Upper lobe of left lung (tissue), 6 donors: Measurements from ENCODE around the gene GLUL. TPM values are rescaled to one million over a fixed set of nuclear protein-coding genes. Genes with fewer than 3 reads are reported as not detected.

Experiments
- ATAC-seq, 2 donors: fragments of 200-7000 bp; cut with Tn5 transposase; one replicate each; pipeline ENCODE4 v1.9.1; 2022; ENCODE audit warnings: mild to moderate bottlenecking in 2 of 2, moderate library complexity in 2 of 2; ENCODE audit not compliant: low FRiP score in 2 of 2
- DNase-seq, 2 donors: peaks; one replicate each; pipeline ENCODE4 v3.0.0-alpha.2; 2019 to 2020
- H3K27ac ChIP-seq, 4 donors: fragments of 200-600 bp; sonication (generic); one replicate each; pipeline ENCODE4 v1.5.1; 2016 to 2019
- H3K27me3 ChIP-seq, 4 donors: fragments of 200-600 bp; sonication (generic); one replicate each; pipeline ENCODE4 v1.5.1; 2017 to 2019
- H3K36me3 ChIP-seq, 4 donors: fragments of 200-600 bp; sonication (generic); one replicate each; pipeline ENCODE4 v1.5.1; 2016 to 2019
- H3K4me1 ChIP-seq, 4 donors: fragments of 200-600 bp; sonication (generic); one replicate each; pipeline ENCODE4 v1.5.1; 2018 to 2019
- H3K4me3 ChIP-seq, 4 donors: fragments of 200-600 bp; sonication (generic); one replicate each; pipeline ENCODE4 v1.5.1; 2017 to 2019; ENCODE audit warnings: mild to moderate bottlenecking in 2 of 4, moderate library complexity in 1 of 4
- H3K9me3 ChIP-seq, 4 donors: fragments of 200-600 bp; sonication (generic); one replicate each; pipeline ENCODE4 v1.5.1; 2018 to 2019
- EP300 ChIP-seq, 4 donors: sonication (generic); formaldehyde crosslinking; IDR thresholded peaks; one replicate each; pipeline ENCODE4 v1.5.1; 2017; ENCODE audit warnings: antibody characterized with exemption in 4 of 4, control low read depth in 2 of 4
- POLR2A ChIP-seq, 4 donors: fragments of 450-650 bp; IDR thresholded peaks; one replicate each; pipeline ENCODE4 v1.5.1; 2016 to 2017; ENCODE audit warnings: antibody characterized with exemption in 4 of 4, mild to moderate bottlenecking in 2 of 4
- POLR2AphosphoS5 ChIP-seq, 2 donors: sonication (generic); formaldehyde crosslinking; IDR thresholded peaks; one replicate each; pipeline ENCODE4 v1.5.1; 2017; ENCODE audit warnings: antibody characterized with exemption in 2 of 2
- WGBS, 2 donors: methylation state at CpG; one replicate each; pipeline ENCODE4 v1.1.5; 2017 to 2018; 5-methylcytosine and 5-hydroxymethylcytosine counted together
- total RNA-seq, 6 donors: library from RNA; depleted of rRNA in 4 of 6; stranded (reverse); fragments of >200 nt in 4 of 6; gene quantifications; one replicate each; pipeline versions ENCODE4 v1.1.0 to v1.2.1, GENCODE V29; 2016 to 2021
- TF ChIP-seq, protein P1 (sequence below), 6 experiments: fragments of 450-650 bp in 4 of 6; fragments of 200-600 bp in 2 of 6; sonication (generic) in 2 of 6; IDR thresholded peaks; one replicate each; pipeline ENCODE4 v1.5.1; 2016 to 2019; ENCODE audit warnings: antibody characterized with exemption in 6 of 6
- donor health status: DM: no; HTN: no; CAD: no; lungs with moderate emphysema.
- donor health status: DM: no; HTN: yes; CAD: no; lungs with severe emphysema.

GLUL gene
- total RNA-seq, 6 donors from 2014 or later: 1,145 to 1,831 (median 1,583) TPM

DNA sequence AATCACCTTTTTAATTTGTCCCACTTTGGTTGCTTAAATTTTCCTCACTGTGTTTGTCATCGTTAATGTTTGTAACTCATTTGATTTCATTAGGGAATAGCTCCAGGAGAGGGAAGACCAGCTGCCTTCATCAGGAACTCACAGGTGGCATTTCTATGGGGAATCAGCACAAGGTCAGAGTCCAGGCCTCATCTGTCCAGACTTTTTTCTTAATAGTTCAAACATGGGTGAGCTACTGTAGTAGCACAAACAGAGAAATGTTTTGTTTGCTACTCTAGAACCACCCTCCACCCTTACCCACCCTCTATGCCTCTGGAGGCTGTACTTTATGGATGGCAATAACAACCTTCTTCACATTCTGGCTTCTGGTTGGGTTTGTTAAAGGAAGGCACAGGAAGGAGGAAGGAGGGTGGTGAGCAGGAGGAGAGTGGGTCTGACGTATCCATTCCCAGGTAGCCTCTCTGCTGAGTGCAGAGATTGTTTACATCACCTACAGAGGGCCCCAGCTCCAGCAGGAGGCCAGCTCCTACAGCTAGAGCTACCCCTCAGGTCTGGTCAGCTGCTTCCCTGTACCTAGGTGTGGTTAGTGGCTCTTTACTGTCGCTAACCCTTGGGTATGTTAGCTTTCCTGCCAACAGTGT lies 17.0 kb upstream of the GLUL start:
- no peaks in the 10 kb centered on the region for H3K36me3 ChIP-seq
- ATAC-seq (peak; percentile 21 to 78), DNase-seq (peak in 1 of 2 donors; percentile 46)
- H3K27me3 ChIP-seq: no peaks in the 10 kb centered on the region
- no peak overlapping the region for H3K4me3 ChIP-seq
- TF ChIP-seq POLR2A (IDR thresholded peaks at IDR 0.05) (no peak), EP300 (IDR thresholded peaks at IDR 0.05) (no peak), POLR2AphosphoS5 (IDR thresholded peaks at IDR 0.05) (no peak)
- TF ChIP-seq, protein P1, sequence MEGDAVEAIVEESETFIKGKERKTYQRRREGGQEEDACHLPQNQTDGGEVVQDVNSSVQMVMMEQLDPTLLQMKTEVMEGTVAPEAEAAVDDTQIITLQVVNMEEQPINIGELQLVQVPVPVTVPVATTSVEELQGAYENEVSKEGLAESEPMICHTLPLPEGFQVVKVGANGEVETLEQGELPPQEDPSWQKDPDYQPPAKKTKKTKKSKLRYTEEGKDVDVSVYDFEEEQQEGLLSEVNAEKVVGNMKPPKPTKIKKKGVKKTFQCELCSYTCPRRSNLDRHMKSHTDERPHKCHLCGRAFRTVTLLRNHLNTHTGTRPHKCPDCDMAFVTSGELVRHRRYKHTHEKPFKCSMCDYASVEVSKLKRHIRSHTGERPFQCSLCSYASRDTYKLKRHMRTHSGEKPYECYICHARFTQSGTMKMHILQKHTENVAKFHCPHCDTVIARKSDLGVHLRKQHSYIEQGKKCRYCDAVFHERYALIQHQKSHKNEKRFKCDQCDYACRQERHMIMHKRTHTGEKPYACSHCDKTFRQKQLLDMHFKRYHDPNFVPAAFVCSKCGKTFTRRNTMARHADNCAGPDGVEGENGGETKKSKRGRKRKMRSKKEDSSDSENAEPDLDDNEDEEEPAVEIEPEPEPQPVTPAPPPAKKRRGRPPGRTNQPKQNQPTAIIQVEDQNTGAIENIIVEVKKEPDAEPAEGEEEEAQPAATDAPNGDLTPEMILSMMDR (IDR thresholded peaks at IDR 0.05): no peak
- H3K9me3 ChIP-seq: peaks cover 0 to 5% (median 2%) of the 10 kb centered on the region in 4 donors
- no peak overlapping the region for H3K27ac ChIP-seq
- peaks cover 0 to 6% (median 0%) of the 10 kb centered on the region in 4 donors for H3K4me1 ChIP-seq
- WGBS, 2 donors: 74 to 80% methylated on average over 3 of the region's 3 CpGs

DNA sequence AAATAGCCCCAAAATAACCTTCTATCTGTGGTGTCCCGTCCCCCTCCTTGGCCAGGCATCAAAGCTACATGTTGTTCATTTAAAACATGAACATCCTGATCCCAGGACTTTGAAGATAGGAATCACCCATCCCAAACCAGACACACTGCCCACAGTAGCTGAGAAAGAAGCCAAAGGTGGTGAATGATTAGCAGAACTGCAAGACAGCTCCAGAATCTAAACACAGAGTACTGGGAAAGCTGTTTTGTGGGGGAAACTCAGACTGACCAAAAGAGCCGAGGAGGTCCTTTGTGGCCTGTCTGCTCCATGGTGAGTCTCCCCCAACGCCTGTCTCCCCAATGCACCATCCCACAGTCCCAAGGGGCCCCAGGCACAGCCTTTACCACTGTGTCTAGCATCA lies 16.1 kb upstream of the GLUL start:
- DNase-seq (no peak), ATAC-seq (no peak)
- peaks cover 0 to 5% (median 2%) of the 10 kb centered on the region in 4 donors for H3K9me3 ChIP-seq
- peaks cover 0 to 6% (median 0%) of the 10 kb centered on the region in 4 donors for H3K4me1 ChIP-seq
- no peak overlapping the region for H3K27ac ChIP-seq
- TF ChIP-seq EP300 (IDR thresholded peaks at IDR 0.05) (no peak), POLR2AphosphoS5 (IDR thresholded peaks at IDR 0.05) (no peak), POLR2A (IDR thresholded peaks at IDR 0.05) (no peak)
- TF ChIP-seq, protein P1 (IDR thresholded peaks at IDR 0.05): no peak
- 41 to 53% methylated on average over 3 of the region's 3 CpGs for WGBS, 2 donors
- no peaks in the 10 kb centered on the region for H3K36me3 ChIP-seq
- no peak overlapping the region for H3K4me3 ChIP-seq
- H3K27me3 ChIP-seq: no peaks in the 10 kb centered on the region

DNA sequence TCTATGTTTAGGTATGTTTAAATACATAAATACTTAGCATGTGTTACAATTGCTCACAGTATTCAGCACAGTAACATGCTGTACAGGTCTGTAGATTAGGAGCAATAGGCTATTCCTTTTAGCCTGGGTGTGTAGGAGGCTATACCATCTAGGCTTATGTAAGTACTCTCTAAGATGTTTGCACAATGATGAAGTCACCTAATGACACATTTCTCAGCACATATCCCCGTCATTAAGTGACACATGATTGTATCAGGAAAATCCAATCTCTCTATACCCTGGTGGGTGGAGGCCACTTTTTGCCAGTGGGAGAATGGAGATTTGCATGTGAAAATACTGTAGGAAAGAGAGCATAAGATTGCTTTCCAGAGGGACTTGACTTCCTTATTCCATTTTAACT lies 14.4 kb upstream of the GLUL start:
- Histone ChIP-seq H3K27me3 (no peaks in the 10 kb centered on the region), H3K9me3 (peaks cover 0 to 5% (median 2%) of the 10 kb centered on the region in 4 donors), H3K36me3 (no peaks in the 10 kb centered on the region), H3K27ac (no peak overlapping the region), H3K4me3 (no peak overlapping the region), H3K4me1 (peaks cover 0 to 6% (median 0%) of the 10 kb centered on the region in 4 donors)
- no peak for TF ChIP-seq POLR2AphosphoS5 (IDR thresholded peaks at IDR 0.05)
- TF ChIP-seq EP300 (IDR thresholded peaks at IDR 0.05): no peak
- TF ChIP-seq, protein P1 (IDR thresholded peaks at IDR 0.05): no peak
- TF ChIP-seq POLR2A (IDR thresholded peaks at IDR 0.05): no peak
- DNase-seq (no peak), ATAC-seq (no peak)
- WGBS, 2 donors: 48 to 75% methylated on average over 1 of the region's 1 CpG

DNA sequence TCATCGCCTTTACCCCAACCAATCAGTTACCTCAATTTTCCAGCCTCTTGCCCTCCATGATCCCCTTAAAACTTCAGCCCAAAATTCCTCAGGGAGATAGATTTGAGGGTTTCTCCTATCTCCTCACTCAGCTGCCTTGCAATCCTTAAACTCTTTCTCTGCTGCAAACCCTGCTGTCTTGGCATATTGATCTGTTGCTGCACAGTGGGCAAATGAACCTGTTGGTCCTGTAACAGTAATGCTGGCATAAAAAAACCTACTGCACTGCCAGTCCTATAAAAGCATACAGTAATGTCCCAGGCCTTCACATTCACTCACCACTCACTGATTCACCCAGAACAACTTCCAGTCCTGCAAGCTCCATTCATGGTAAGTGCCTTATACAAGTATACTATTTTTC lies 14.0 kb upstream of the GLUL start:
- H3K36me3 ChIP-seq: no peaks in the 10 kb centered on the region
- no peak for ATAC-seq
- TF ChIP-seq POLR2AphosphoS5 (IDR thresholded peaks at IDR 0.05) (no peak), POLR2A (IDR thresholded peaks at IDR 0.05) (no peak), EP300 (IDR thresholded peaks at IDR 0.05) (no peak)
- TF ChIP-seq, protein P1 (IDR thresholded peaks at IDR 0.05): no peak
- H3K4me1 ChIP-seq: peaks cover 0 to 5% (median 0%) of the 10 kb centered on the region in 4 donors
- WGBS, 2 donors: 89 to 97% methylated on average over 1 of the region's 1 CpG
- H3K27me3 ChIP-seq: no peaks in the 10 kb centered on the region
- peaks cover 0 to 5% (median 2%) of the 10 kb centered on the region in 4 donors for H3K9me3 ChIP-seq
- H3K27ac ChIP-seq: no peak overlapping the region
- H3K4me3 ChIP-seq: no peak overlapping the region
- DNase-seq: no peak

DNA sequence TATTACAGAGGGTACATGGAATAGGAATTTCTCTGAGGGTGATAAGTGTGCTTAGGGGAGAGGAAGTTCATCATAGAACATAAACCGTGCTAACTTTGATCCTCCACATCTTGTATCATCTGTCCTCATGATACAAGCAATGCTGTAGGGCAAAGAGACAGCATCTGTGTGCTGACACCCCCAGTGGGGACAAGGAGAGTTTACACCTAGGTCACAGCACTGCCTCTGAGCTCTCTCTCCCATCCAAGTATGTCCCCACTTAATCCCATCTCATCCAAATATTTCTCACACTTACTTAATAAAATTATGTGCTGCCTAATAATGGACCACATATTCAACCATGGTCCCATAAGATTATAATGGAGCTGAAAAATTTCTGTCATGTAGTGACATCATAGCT lies 13.2 kb upstream of the GLUL start:
- Histone ChIP-seq H3K4me3 (no peak overlapping the region), H3K4me1 (no peaks in the 10 kb centered on the region), H3K27ac (no peak overlapping the region), H3K36me3 (no peaks in the 10 kb centered on the region), H3K27me3 (no peaks in the 10 kb centered on the region), H3K9me3 (peaks cover 0 to 5% (median 2%) of the 10 kb centered on the region in 4 donors)
- TF ChIP-seq POLR2A (IDR thresholded peaks at IDR 0.05): no peak
- no peak for TF ChIP-seq EP300 (IDR thresholded peaks at IDR 0.05)
- no peak for TF ChIP-seq POLR2AphosphoS5 (IDR thresholded peaks at IDR 0.05)
- TF ChIP-seq, protein P1 (IDR thresholded peaks at IDR 0.05): no peak
- DNase-seq (no peak), ATAC-seq (no peak)
- 55 to 68% methylated on average over 1 of the region's 1 CpG for whole genome bisulfite sequencing, 2 donors
